GM21381 (cell line): Measurements from ENCODE around the gene BMERB1.
"Not testable (repeated sequence)": the region's sequence is repeated elsewhere in the genome, so short reads cannot be mapped to it uniquely, and the experiment has no call there.

Experiments
- ATAC-seq: cut with Tn5 transposase; IDR thresholded peaks from one replicate; pipeline ENCODE4 v1.9.1; 2021; ENCODE audit warnings: mild to moderate bottlenecking, moderate library complexity; ENCODE audit not compliant: unreplicated experiment

BMERB1 gene

DNA sequence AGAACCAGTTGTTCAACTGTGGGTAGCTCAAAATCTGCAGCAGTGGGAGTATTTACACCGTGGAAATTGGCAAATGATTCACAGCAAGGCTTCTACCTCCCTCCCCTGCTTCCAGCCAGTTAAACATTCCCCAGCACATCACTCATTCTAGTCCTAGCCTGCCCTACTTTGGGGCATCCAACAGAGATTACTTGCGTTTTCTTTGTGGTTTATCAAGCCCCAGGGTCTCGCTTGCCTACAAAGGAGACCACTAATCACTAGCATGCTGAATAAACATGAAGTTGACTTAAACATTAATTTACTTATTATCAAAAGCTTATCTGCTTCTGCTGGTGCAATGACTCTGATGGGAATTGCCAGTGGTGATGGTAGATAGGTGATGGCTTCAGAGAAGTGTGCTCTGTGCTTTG is 114.1 kb downstream of the BMERB1 start:
- no peak for ATAC-seq

DNA sequence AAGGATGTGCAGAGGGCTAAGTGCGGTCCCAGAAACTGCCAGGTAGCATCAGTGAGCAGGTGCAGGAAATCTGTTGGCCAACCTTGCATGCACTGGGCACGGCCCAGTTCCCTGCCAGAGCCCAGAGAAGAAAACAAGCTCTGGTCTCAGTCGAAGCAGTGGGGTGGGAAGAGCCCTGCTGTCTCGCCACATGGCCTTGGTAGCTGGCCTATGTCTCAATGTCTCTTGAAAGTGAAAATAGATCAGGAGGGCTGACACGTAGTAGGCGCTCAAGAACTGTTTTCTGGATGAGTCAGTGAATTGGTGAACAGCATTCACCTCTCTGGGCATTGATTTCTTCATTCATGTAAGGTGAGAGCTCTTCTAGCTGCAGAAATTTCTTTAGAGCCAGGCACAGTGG is 118.1 kb downstream of the BMERB1 start:
- ATAC-seq, result no peak

- ATAC-seq, result no peak
These were observed 119.1 kb downstream of the BMERB1 start for GRCh38 chr16:15553313-15554088.

- ATAC-seq, result no peak
These were observed 121.7 kb downstream of the BMERB1 start for GRCh38 chr16:15556130-15556529.

DNA sequence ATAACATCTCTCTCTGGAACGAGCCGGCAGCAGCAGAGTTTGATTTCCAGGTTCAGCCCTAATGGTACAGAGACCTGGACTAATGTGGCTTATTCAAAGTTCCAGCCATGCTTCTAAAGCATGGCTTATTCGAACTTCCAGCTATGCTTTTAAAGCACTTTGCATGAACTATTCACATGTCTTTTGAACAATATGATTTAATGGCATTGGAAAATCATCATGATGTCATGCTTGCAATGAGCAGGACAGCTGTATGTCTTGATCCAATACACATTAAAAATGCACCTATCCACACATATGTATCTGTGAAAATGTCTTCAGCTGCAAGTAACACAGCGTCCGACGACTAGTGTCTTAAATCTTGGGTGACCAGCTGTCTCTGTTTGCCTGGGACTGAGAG is 122.9 kb downstream of the BMERB1 start:
- ATAC-seq, result no peak

DNA sequence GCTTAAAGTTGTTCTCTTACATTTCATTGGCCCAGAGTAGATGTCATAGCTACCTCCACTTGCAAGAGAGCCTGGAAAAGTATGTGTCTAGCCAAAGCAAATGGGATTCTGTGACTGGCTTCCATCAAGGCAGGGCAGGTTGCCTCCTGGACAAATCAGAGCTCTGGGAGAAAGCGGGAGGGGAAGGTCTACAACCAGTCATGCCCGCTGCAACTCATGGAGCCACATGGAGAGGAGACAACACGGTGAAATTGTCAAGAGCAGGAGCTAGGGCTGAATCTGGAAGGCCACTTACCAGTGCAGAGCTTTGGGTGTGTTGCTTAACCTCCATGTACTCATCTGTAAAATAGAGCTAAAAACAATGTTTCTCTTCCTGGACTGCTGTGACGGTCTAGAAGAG is 124.8 kb downstream of the BMERB1 start:
- no peak for ATAC-seq

- no peak for ATAC-seq
These were observed 130.4 kb downstream of the BMERB1 start for GRCh38 chr16:15564604-15565339.

DNA sequence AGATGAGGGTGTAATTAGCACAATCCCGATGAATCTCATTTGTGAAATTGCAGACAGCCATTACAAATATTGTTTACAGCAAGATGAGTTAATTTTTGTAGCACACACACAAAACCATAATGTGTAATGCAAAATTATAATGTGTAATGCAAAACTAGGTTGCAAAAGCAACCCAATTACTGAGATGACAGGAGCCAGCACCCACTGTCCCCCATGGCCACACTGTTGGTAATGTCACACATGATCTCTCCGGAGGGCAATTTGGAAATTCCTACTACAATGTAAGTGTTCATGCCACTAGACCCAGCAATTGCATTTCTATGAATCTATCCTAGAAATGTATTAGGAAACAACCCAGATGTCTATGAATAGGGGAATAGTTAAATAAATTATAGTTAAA is 131.7 kb downstream of the BMERB1 start:
- no peak for ATAC-seq

DNA sequence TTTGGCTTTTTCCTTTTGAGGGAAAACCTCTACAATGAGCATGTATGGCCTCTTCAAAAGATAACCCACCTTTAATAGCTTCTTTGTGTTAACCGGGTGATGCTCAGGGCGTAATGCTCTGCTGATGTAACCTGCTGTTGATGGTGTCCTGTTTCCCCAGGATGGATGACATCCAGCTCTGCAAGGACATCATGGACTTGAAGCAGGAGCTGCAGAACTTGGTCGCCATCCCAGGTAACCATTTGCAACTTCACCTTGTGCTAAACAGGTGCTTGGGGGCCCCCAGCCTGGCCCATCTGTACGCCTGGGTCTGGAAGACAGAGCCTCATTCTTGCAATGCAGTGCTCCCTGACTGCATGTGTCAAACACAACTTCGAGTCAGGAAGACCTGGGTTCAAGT is 133.4 kb downstream of the BMERB1 start:
- no peak for ATAC-seq

DNA sequence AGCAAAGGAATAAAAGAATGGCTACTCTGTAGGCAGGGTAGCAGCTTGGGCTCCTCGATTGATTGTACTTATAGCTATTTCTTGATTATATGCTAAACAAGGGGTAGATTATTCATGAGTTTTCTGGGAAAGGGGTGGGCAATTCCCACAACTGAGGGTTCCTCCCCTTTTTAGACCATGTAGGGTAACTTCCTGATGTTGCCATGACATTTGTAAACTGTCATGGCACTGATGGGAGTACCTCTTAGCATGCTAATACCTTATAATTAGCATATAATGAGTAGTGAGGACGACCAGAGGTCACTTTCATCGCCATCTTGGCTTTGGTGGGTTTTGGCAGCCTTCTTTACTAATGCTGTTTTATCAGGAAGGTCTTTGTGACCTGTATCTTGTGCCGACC is 136.3 kb downstream of the BMERB1 start:
- not testable (repeated sequence) for ATAC-seq

- no peak for ATAC-seq
These were observed 137.2 kb downstream of the BMERB1 start for GRCh38 chr16:15571557-15571956.

DNA sequence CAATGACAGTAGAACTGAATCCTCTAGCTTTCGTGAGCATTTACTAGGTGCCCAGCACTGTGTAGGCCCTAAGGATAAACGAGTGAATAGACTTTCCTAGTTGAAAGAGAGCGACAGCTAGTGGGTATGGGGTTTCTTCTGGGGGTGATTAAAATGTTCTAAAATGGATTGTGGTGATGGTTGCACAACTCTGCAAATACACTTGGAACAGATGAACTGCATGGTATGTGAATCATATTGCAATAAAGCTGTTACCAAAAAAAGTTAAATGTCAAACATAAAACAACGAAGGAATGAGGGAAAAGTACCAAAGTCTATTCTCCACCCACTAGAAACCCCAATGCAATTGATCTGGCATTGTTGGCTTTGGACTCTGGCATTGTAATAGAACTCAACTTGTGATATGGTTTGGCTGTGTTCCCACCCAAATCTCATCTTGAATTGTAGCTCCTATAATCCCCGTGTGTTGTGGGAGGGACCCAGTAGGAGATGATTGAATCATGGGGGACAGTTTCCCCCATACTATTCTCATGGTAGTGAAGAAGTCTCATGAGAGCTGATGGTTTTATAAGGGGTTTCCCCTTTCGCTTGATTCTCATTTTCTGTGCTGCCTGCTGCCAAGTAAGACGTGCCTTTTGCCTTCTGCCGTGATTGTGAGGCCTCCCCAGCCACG is 138.1 kb downstream of the BMERB1 start:
- no peak for ATAC-seq

- no peak for ATAC-seq
These were observed 139.0 kb downstream of the BMERB1 start for GRCh38 chr16:15573274-15573895.

GRCh38 chr16:15573896-15574613 is 139.7 kb downstream of the BMERB1 start:
- ATAC-seq, result not testable (repeated sequence)

GRCh38 chr16:15574614-15574948 is 140.2 kb downstream of the BMERB1 start:
- ATAC-seq, result no peak

- ATAC-seq, result no peak
These were observed 141.1 kb downstream of the BMERB1 start for GRCh38 chr16:15575293-15576049.

DNA sequence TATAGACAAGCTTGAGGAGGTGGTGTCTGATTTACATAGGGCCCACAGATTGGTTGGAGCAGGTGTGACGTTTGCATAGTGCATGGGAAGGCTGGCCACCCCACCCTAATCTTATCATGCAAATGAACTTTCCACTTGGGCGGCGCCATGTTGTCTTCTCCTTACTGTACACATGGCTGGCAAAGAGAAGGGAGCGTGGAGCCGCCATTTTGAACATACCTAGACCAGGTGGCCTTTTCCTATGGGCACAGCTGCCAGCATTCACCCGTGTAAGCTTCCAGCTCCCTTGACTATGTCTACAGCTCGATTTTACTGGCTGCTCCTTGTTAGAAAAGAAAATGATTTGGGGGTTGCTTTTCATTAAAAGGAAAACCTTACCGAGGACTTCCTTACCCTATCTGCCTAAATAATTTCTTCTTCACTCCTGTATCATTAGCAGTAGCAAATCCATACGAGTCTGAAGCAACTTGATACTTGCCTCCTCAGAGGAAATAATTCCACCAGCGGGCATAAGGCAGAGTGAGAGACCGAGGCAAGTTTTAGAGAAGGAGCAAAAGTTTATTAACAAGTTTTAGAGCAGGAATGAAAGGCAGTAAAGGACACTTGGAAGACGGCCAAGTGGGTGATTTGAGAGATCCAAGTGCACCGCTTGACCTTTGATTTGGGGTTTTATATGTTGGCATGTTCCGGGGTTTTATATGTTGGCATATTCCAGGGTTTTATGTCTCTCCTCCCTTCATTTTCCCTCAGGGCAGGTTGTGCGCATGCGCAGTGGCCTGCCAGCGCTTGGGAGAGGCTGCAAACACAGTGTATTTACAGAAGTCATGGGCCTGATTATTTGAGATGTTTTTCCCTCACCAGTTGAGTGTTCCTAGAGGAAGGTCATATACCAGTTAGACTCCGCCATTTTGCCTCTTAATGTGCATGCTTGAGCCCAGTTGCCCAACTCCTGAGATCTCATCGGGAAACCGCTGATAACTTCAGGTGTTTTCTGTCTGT is 142.9 kb downstream of the BMERB1 start:
- no peak for ATAC-seq

GRCh38 chr16:15578824-15579223 is 144.4 kb downstream of the BMERB1 start:
- ATAC-seq, result no peak
